GM21528 (cell line): Measurements from ENCODE around the gene TTC1.

Experiments used
- ATAC-seq: cut with Tn5 transposase; IDR thresholded peaks from one replicate; pipeline ENCODE4 v1.9.1; 2021; ENCODE audit warnings: mild to moderate bottlenecking, moderate library complexity; ENCODE audit not compliant: unreplicated experiment, low FRiP score

Gene TTC1

DNA sequence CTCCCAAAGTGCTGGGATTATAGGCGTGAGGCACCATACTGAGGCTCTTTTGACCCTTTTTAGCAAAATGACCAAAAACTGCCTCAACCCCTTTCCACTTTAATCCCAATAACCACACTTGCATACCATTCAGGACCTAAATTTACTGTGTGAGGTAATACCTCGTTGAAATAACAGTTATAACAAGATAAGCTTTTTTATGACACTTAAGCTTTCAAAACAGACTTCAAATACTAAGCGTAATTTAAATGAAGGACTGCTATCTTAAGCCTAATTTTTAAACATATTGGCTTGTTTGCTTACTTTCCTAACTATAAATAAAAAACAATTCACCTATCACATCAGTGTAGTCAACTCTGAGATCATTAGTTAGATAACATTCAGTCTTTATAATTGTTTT lies 72.6 kb downstream of the TTC1 start:
- no peak for ATAC-seq

DNA sequence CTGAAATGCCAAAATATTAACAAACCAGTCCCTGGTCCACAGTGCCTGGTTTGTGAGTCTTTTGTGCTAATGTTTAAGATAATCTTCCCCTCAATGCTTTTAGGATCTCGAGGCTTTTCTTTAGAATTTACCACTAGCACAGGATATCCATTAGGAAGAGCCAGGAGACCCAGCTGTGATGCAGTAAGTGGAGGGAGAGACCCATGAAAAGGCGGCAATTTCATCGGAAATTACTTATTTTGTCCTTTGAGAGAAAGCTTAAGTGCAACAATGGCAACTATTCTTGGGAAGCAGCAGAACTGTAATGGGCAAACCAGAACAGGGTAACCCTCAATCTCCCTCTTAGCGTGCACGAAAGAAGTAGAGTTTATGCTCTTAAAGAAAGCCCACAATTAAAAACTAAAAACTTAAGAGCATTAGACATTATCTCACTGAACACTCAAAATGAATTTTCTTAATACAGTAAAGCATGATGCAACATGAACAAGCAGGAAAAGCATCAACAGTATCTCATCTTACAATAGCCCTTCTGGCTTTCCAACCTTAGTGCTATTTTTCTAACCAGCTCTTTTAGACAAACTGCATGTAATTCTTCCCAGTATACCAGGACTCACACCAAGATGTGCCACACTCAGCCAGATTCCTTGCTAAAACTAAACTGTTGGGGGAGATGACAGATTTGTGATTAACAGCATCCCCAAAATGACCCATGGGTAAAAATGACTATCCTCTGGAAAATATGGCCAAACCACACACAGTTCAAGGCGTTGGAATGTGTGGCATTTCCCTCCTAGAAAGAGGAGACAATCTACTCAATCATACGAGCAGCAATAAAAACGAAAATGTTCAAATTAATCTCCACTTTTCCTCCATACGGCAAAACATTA lies 73.9 kb downstream of the TTC1 start:
- ATAC-seq: no peak

DNA sequence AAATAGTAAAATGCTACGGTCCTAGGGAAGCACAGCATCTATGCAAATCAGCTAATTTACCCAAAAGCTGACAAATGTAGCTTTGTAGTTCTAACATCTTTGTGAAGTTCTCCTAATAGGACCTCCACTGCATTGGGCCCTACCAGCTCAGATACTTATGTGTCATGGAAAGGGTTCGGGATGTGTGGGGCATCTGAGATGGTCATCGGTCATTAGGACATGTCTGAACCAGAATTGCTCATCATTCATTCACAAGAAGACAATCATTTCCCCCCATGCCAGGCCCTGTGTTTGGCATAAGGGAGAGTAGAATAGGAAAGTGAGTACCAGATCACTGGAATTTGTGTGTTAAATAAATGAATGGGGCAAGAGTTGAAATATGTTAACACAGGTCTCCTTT lies 74.6 kb downstream of the TTC1 start:
- ATAC-seq: no peak

DNA sequence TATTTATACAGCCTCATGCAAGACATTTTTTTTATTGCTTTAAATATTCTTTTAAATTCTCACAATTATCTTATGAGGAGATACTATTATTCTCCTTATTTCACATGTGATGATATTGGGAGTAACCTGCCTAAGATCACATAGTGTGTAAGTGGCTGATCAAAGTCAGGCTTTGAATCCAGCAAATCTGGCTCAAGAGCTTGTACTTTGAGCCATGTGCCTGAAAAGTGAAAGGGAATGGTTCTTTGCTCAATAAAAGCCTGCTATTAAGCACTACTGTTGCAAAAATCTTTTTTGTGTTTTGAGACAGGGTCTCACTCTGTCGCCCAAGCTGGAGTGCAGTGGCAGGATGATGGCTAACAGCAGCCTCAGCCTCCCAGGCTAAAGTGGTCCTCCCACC lies 75.2 kb downstream of the TTC1 start:
- no peak for ATAC-seq

DNA sequence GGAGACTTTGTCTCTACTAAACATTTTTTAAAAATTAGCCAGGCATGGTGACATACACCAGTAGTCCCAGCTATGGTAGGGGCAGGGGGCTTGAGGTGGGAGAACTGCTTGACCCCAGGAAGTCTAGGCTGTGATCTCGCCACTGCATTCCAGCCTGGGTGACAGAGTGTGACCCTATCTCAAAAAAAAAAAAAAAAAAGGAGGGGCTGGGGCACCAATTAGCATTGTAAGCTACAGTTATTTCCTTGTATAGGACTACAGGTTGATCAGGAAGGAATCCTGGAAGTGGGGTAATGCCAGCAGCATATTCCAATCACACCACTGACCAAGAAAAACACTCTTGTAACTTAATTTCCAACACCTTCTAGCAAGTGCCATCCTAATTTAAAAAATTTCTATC lies 78.3 kb downstream of the TTC1 start:
- ATAC-seq: no peak

DNA sequence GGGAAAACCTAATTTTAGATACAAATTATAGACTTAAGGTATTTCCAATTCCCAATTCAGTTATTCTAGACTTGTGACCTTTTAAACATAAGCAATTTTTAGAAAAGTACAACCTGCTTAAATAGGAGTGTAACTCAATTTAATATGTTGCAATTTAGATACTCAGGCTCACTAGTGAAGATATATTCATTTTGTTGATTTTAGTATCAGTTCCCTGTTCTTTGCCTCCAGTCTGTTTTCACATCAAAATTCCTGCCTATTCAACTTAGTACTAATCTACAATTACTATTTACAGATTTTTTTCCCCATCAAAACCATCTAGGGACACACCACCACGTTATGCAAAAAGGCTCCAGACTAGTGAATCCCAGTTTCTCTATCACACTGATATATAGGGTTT lies 79.9 kb downstream of the TTC1 start:
- no peak for ATAC-seq

DNA sequence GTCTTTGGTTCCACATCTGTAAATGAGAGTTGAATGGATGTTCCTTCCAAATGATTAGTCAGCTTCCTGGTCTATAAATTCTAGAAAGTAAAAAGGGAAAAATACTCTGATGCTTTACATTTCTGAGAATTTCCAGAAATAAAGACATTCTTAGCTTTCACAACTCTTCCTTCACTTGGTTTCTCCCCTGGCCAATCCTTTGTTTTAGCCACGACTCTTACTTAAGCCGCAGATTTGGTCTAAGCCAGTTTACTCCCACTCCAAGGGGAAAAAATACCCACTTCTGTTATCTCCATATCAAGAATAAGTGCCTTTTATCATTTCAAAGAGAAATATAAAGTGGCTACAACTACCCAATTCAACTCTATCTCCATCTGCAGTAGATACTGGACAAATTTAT lies 80.6 kb downstream of the TTC1 start:
- ATAC-seq: no peak

DNA sequence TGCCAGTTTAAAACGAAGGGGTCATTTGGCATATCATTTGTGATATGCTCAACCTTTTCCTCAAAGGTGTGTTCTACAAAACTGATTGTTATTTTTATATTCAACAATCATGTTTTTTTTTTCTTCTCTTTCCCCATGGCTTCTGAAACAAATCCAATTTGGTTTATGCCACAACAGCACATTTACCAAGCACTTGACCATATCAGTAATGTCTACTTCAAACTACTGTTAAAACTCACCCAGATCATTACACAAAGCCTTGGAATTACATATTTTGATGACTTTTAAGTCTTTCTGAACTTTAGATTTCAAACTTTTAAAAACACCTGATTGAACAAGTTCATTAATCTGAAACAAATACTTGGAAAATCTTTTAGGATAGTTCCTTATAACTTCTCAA lies 81.1 kb downstream of the TTC1 start:
- no peak for ATAC-seq

DNA sequence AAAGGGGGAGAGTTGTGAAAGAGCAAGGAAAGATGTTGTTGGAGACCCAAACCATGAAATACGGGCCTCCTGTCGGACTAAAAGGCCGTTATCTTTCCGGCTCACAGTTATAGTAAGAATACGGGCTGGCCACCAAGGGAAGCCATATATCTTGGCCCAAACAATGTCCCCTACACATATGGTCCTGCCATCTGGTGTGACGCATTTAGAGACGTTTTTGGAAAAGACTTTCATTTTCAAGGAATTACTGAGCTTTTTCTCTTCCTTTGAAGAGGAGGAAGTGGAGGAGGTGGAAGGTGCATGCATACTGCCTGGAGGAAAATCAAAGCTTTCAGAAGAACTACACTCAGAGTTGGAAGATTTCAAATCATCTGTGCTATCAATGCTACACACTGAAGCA lies 83.6 kb downstream of the TTC1 start:
- ATAC-seq: no peak

DNA sequence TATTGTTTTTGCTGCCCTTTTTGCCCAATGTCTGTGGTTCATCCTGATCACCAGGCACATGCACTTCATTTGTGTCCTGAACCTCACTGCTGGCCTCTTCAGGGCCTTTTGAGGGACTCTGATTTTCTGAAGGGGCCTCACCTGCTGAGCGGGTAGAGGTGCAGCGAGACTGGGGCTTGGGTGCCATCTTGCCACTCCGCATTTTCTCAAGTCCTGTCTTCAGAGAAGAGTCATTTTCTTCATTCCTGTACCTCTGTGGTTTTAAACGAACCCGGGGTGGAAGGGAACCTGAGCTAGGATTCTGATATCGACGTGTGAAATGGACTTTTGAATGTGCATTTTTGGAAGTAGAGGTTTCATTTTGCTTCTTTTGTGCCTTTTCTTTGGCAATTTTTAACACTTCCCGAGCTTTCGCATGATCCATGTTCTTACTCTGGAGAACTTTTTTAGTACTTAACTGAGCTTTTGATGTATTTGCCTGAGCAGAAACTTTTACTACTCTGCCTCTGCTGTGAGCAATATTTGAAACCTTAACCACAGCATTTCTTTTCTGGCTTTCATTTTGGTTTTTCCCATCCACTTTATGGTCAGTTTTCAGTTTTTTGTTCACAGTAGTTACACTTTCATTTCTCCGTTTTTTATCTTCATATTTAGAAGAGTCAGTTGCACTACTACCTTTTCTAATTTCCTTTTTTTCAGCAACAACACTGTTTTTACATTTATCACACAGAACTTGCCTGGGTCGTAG lies 84.2 kb downstream of the TTC1 start:
- peak; percentile 86 for ATAC-seq

DNA sequence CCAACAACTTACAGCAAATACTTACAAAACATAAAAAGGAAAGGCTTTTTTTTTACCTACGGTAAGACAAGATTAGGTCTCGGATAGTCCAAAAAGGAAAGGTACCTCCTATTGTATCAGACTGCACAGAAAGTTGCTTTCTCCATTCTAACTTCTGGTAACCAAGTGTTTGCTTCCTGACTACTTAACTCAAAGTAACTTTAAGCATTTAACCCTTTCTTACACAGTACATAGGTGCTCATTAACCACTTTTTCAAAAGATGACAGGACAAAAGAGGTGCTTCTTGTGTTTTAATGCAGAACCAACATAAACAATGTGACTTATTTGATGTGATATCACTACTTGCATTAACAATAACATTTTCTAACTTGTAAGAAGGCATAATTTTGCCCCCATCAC lies 87.2 kb downstream of the TTC1 start:
- ATAC-seq: no peak

DNA sequence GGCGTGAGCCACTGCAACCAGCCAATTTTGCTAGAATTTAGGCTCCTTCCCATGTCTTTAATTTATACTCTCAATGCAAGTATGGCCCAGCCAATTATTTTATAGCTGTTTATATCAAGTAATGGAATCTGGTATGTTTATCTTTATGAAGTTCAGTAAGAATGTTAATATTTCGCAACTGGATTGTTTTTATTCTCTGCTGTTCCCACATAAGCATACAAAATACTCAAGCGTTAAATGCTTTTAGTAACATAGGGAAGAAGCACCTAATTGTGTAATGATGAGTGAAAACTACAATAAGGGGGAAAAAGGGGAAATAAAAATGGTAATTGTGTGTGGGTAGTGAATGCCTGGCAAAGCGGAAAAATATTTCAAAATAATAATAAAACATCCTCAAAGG lies 89.1 kb downstream of the TTC1 start:
- ATAC-seq: no peak

DNA sequence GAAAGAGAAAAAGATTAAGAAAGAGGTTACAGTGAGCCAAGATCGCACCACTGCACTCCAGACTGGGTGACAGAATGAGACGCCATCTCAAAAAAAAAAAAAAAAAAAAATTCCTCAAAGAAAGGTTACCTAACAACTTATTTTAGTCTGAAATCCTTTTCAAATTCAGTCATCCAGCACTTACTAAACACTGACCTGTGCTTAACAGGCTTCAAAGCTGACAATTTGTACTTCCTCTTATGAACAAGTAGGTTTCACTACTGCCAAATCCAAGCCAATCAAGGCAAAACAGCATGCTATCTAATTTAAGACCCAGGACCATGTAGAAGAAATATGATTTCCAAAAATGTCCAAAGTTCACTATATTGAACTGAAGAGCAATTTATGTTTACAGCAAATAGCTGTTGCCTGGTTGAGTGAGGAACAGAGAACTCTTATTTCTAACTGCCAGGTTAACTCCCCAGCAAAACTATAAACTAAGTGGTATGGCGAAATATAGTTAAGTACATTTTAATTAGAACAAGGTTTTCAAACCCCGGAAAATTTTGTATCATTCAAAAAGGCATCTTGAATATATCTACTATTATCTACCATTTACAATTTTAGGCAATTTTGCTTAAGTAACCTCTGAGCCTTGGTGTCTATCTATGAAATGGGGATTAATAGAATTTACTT lies 96.9 kb downstream of the TTC1 start:
- peak; percentile 83 for ATAC-seq

DNA sequence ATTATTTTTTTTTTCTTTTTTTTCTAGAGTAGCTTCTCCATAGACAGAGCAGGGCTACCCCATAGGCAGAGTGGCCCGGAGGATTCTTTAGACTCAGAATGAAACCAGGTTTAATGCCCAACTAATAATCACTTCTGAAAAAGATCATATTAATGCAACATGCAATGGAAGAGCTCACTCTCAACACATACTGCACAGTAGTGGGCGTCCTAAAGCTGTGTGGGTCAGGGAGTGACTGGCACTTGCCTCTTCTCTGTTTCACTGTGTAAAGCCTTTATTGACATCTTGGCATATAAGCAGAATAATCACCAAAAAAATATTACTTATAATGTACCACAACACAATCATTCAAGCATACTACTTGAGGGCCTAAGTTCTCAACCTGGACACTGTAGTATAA lies 99.2 kb downstream of the TTC1 start:
- ATAC-seq: no peak
